HCEC 1CT (cell line): ENCODE data around the gene PKP3.
A peak's percentile ranks its signal among the peaks of the same experiment; 100 is the strongest.

ENCODE experiments used
- DNase-seq: peaks from one replicate; pipeline ENCODE4 v3.0.0-alpha.2; 2017

Gene PKP3

GRCh38 chr11:449889-450808 lies 56.1 kb downstream of the PKP3 start, which contains the start of gene PTDSS2:
Gene PTDSS2, plus strand, starts transcription at chr11:450279. Its CDS starts 177 bp downstream, at chr11:450456.
- DNase-seq: peak; percentile 96

GRCh38 chr11:450809-451451 lies 56.9 kb downstream of the PKP3 start:
- peak; percentile 64 for DNase-seq

DNA sequence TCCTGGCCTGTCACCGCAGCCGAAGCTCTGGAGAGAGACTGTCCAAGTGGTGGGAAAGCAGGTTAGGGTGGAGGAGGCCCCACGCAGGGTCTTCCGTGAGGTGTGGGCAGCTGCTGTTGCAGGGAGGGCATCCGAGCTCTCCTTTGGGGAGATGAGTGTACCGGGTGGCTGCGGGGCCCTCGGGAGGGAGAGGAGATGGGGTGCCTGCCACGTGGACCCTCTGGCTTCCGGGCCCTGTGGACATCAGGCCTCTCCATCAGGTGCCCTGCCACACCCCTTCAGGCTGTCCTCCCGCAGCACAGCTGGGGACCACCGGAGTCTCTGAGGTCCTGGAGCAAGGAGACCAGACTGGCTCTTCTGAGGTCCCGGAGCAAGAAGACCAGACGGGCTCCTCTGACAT lies 57.7 kb downstream of the PKP3 start:
- DNase-seq: no peak

GRCh38 chr11:452203-452744 lies 58.3 kb downstream of the PKP3 start:
- no peak for DNase-seq

GRCh38 chr11:452916-453527 lies 59.0 kb downstream of the PKP3 start:
- DNase-seq: no peak

GRCh38 chr11:453564-453963 lies 59.6 kb downstream of the PKP3 start:
- DNase-seq: no peak

DNA sequence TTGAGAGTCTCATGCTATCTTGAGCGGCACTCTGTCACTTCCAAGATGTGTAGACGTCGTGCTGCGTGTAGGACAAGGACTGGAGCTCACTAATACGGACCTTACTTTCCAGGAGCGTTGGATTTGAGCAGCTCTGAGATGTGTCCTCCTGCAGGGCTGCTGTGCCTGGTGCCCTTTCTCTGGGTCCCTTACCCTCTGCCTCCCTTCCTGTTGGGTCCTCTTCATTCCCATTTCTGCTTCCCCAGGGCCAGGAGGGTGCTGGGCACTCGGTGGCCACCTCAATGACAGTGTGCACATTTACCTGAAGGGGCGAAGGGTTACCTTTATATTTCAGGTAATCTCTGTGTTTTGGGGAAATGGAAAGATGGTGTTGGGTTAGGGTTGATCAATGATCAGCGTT lies 60.0 kb downstream of the PKP3 start:
- DNase-seq: no peak
